Measurements from ENCODE around the gene ANXA6.

GRCh38 chr5:151089726-151090125 lies 67.9 kb downstream of the ANXA6 start:
- no peak for TF ChIP-seq CTCF (IDR thresholded peaks at IDR 0.05)
- TF ChIP-seq POLR2AphosphoS5 (IDR thresholded peaks at IDR 0.05), result no peak

Data from gastroesophageal sphincter (tissue), 3 donors.